ENCODE results near the gene SNRPD1.
"Not testable (repeated sequence)": the region's sequence is repeated elsewhere in the genome, so short reads cannot be mapped to it uniquely, and the experiment has no call there.

DNA sequence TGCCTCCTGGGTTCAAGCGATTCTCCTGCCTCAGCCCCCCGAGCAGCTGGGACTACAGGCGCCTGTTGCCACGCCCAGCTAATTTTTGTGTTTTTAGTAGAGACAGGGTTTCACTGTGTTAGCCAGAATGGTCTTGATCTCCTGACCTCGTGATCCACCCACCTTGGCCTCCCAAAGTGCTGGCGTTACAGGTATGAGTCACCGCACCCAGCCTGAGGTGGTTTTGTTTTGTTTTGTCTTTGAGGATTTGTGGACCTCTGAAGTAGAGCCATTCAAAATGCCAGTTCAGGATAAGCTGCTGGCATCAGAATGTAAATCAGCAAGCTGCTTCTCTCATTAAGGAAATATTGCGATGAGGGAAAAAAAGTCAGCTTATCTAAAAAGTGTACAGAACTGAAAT lies 63.2 kb downstream of the SNRPD1 start:
- TF ChIP-seq, protein P1, sequence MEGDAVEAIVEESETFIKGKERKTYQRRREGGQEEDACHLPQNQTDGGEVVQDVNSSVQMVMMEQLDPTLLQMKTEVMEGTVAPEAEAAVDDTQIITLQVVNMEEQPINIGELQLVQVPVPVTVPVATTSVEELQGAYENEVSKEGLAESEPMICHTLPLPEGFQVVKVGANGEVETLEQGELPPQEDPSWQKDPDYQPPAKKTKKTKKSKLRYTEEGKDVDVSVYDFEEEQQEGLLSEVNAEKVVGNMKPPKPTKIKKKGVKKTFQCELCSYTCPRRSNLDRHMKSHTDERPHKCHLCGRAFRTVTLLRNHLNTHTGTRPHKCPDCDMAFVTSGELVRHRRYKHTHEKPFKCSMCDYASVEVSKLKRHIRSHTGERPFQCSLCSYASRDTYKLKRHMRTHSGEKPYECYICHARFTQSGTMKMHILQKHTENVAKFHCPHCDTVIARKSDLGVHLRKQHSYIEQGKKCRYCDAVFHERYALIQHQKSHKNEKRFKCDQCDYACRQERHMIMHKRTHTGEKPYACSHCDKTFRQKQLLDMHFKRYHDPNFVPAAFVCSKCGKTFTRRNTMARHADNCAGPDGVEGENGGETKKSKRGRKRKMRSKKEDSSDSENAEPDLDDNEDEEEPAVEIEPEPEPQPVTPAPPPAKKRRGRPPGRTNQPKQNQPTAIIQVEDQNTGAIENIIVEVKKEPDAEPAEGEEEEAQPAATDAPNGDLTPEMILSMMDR (IDR thresholded peaks at IDR 0.05; ENCODE audit: low read length) = not testable (repeated sequence)
- TF ChIP-seq EZH2 (optimal IDR thresholded peaks at IDR 0.05; ENCODE audit: low read depth, low read length) = not testable (repeated sequence)
